ENCODE results near the gene RXRA.

DNA sequence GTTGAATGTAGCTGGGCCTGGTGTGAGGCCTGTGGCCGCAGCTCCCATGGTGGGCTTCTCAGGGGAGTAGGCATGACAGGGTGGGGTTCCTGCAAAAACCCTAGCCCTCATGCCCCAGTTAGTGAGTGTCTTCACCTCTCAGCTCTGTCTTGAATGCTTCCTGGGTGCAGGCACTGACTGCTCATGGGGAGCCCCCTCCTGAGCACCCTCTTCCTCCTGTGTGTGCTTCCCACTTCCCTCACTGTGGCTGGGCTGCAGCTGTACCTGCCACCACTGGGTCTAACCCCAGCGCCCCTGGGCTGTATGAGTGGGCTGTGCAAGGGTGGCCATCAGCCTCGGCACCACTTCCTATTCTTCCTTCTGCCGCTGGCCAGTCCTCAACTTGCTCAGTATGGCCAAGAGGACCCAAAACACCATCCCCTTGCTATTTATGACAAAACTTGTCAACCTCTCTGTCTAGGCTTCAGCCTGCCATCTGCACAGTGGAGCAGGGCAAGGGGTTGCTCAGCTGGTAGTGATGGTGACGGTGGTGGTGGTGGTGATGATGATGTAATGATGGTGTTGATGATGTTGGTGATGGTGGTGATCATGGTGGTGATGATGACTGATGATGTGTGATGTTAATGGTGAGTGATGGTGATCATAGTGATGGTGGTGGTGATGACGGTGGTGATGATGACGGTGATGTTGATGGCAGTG lies 67.5 kb downstream of the RXRA start:
- TF ChIP-seq POLR2A (IDR thresholded peaks at IDR 0.05; ENCODE audit: low read depth, low read length) (no peak), POLR2AphosphoS5 (IDR thresholded peaks at IDR 0.05; ENCODE audit: low read depth, low read length) (peak; percentile 10; the same call in 1 of the 2 replicates), SPI1 (IDR thresholded peaks at IDR 0.05; ENCODE audit: low read depth, low read length) (peak; percentile 54), TAF1 (IDR thresholded peaks at IDR 0.05; ENCODE audit: low read depth, low read length) (no peak), POU2F2 (IDR thresholded peaks at IDR 0.05; ENCODE audit: low read depth, low read length) (no peak)

All from GM12891 (cell line).